ENCODE data around the gene TCEAL1. TPM values are rescaled to one million over a fixed set of nuclear protein-coding genes. Genes with fewer than 3 reads are reported as not detected.

Gene TCEAL1
- total RNA-seq, 2 experiments from 2014 or later, result 11.7 to 18.1 TPM

GRCh38 chrX:103626855-103627254 is 1.9 kb upstream of the TCEAL1 start:
- H3K9me3 ChIP-seq (ENCODE audit: low read length), result no peaks in the 10 kb centered on the region
- no peak overlapping the region for H3K4me3 ChIP-seq (ENCODE audit: low read depth, low read length, poor library complexity, severe bottlenecking)
- CTCF ChIA-PET (ENCODE audit: unreplicated experiment), result no interaction called here
- no peak overlapping the region for H3K4me2 ChIP-seq (ENCODE audit: low read length)
- BruUV-seq (replicated peaks), result no TSS peak
- H2AFZ ChIP-seq (ENCODE audit: low read length), result no peak overlapping the region
- DNase-seq (ENCODE audit: low spot score), result no peak
- POLR2A ChIA-PET, result no interaction called here
- H3K79me2 ChIP-seq (ENCODE audit: insufficient read depth, low read depth, low read length), result no peaks in the 10 kb centered on the region
- no peak overlapping the region for H3K27ac ChIP-seq (ENCODE audit: low read depth, low read length, poor library complexity, severe bottlenecking)
- H3K4me1 ChIP-seq (ENCODE audit: insufficient read depth, low read length, poor library complexity, severe bottlenecking), result peaks cover 21% of the 10 kb centered on the region
- H4K20me1 ChIP-seq (ENCODE audit: insufficient read depth, low read length), result no peaks in the 10 kb centered on the region
- intact Hi-C loops (cut with micrococcal nuclease; ENCODE audit: unreplicated experiment), result no loop called here
- TF ChIP-seq CTCF (conservative IDR thresholded peaks at IDR 0.05; ENCODE audit: low read length) (no peak), EZH2phosphoT487 (IDR thresholded peaks at IDR 0.05; ENCODE audit: borderline replicate concordance, low read depth, low read length) (no peak)
- H3K36me3 ChIP-seq (ENCODE audit: insufficient read depth, low read length), result no peaks in the 10 kb centered on the region
- no peaks in the 10 kb centered on the region for H3K9me2 ChIP-seq (ENCODE audit: insufficient read depth, low read length)

- Histone ChIP-seq H3K4me2 (ENCODE audit: low read length) (peak overlapping the region; percentile 96), H3K4me1 (ENCODE audit: insufficient read depth, low read length, poor library complexity, severe bottlenecking) (peaks cover 21% of the 10 kb centered on the region), H3K79me2 (ENCODE audit: insufficient read depth, low read depth, low read length) (no peaks in the 10 kb centered on the region), H4K20me1 (ENCODE audit: insufficient read depth, low read length) (no peaks in the 10 kb centered on the region), H2AFZ (ENCODE audit: low read length) (peak overlapping the region; percentile 99), H3K4me3 (ENCODE audit: low read depth, low read length, poor library complexity, severe bottlenecking) (peak overlapping the region; percentile 80), H3K36me3 (ENCODE audit: insufficient read depth, low read length) (no peaks in the 10 kb centered on the region), H3K27ac (ENCODE audit: low read depth, low read length, poor library complexity, severe bottlenecking) (peak overlapping the region; percentile 81), H3K9me3 (ENCODE audit: low read length) (no peaks in the 10 kb centered on the region), H3K9me2 (ENCODE audit: insufficient read depth, low read length) (no peaks in the 10 kb centered on the region)
- BruUV-seq (replicated peaks), result no TSS peak
- peak; percentile 11 for DNase-seq (ENCODE audit: low spot score)
- POLR2A ChIA-PET, result interaction anchor here (0.6 to 1.6 kb wide), 5 partner anchors 24 to 930 kb away, joined by 3 to 13 read pairs (median 3); no protein-coding TSS in a partner anchor
- intact Hi-C loops (cut with micrococcal nuclease; ENCODE audit: unreplicated experiment), result loop anchor here (2.0 kb wide), 1 partner anchor 57 kb away; the partner anchor contains the start of gene MORF4L2
- CTCF ChIA-PET (ENCODE audit: unreplicated experiment), result interaction anchor here (0.5 to 0.8 kb wide), 3 partner anchors 22 to 767 kb away, joined by 3 to 6 read pairs (median 4); partner anchors contain the start of gene TCEAL3
- TF ChIP-seq CTCF (conservative IDR thresholded peaks at IDR 0.05; ENCODE audit: low read length), result peak; percentile 63
- TF ChIP-seq EZH2phosphoT487 (IDR thresholded peaks at IDR 0.05; ENCODE audit: borderline replicate concordance, low read depth, low read length), result no peak
These were observed 769 bp downstream of the TCEAL1 start for GRCh38 chrX:103629318-103630170.

DNA sequence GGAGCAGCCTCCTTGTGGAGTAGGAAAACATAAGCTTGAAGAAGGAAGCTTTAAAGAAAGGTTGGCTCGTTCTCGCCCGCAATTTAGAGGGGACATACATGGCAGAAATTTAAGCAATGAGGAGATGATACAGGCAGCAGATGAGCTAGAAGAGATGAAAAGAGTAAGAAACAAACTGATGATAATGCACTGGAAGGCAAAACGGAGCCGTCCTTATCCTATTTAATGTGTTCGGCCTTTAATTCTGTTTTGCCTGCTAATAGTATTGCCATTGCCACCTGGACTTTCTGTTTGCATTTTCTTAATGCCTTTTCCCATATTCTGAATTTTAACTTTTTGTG is 1.4 kb downstream of the TCEAL1 start:
- Histone ChIP-seq H3K9me3 (ENCODE audit: low read length) (no peaks in the 10 kb centered on the region), H3K27ac (ENCODE audit: low read depth, low read length, poor library complexity, severe bottlenecking) (no peak overlapping the region), H3K36me3 (ENCODE audit: insufficient read depth, low read length) (no peaks in the 10 kb centered on the region), H3K79me2 (ENCODE audit: insufficient read depth, low read depth, low read length) (no peaks in the 10 kb centered on the region), H3K4me3 (ENCODE audit: low read depth, low read length, poor library complexity, severe bottlenecking) (peak overlapping the region; percentile 80), H4K20me1 (ENCODE audit: insufficient read depth, low read length) (no peaks in the 10 kb centered on the region), H2AFZ (ENCODE audit: low read length) (peak overlapping the region; percentile 99; the same call in 1 of the 2 replicates), H3K9me2 (ENCODE audit: insufficient read depth, low read length) (no peaks in the 10 kb centered on the region), H3K4me2 (ENCODE audit: low read length) (peak overlapping the region; percentile 96), H3K4me1 (ENCODE audit: insufficient read depth, low read length, poor library complexity, severe bottlenecking) (peaks cover 17% of the 10 kb centered on the region)
- CTCF ChIA-PET (ENCODE audit: unreplicated experiment), result interaction anchor here (0.5 kb wide), 1 partner anchor 22 kb away, joined by 3 read pairs; the partner anchor contains the start of gene TCEAL3
- POLR2A ChIA-PET, result interaction anchor here (0.5 to 1.6 kb wide), 4 partner anchors 55 to 333 kb away, joined by 3 to 13 read pairs (median 3); no protein-coding TSS in a partner anchor
- BruUV-seq (replicated peaks), result no TSS peak
- TF ChIP-seq EZH2phosphoT487 (IDR thresholded peaks at IDR 0.05; ENCODE audit: borderline replicate concordance, low read depth, low read length) (no peak), CTCF (conservative IDR thresholded peaks at IDR 0.05; ENCODE audit: low read length) (0 out of 2 replicates have a peak, but pooled peaks have one; percentile 4)
- intact Hi-C loops (cut with micrococcal nuclease; ENCODE audit: unreplicated experiment), result no loop called here
- no peak for DNase-seq (ENCODE audit: low spot score)

Data from OCI-LY7 (cell line).